Gastroesophageal sphincter (tissue), 3 donors: ENCODE measurements around the gene MYDGF.

ENCODE experiments used
- EP300 ChIP-seq: sonication (generic); formaldehyde crosslinking; IDR thresholded peaks from one replicate; pipeline ENCODE4 v1.6.1; 2017; ENCODE audit warnings: antibody characterized with exemption, mild to moderate bottlenecking
- POLR2A ChIP-seq, 2 donors: fragments of 450-650 bp; IDR thresholded peaks; one replicate each; pipeline ENCODE4 v1.6.1; 2017; ENCODE audit warnings: antibody characterized with exemption in 2 of 2, mild to moderate bottlenecking in 2 of 2, moderate library complexity in 1 of 2
- POLR2AphosphoS5 ChIP-seq: sonication (generic); formaldehyde crosslinking; IDR thresholded peaks from one replicate; pipeline ENCODE4 v1.6.1; 2017; ENCODE audit warnings: antibody characterized with exemption
- TF ChIP-seq, protein P1 (sequence below), 4 experiments: fragments of 200-600 bp in 2 of 4; fragments of 450-650 bp in 2 of 4; sonication (generic) in 1 of 4; IDR thresholded peaks; one replicate each; pipeline ENCODE4 v1.5.1; 2017 to 2019; ENCODE audit warnings: antibody characterized with exemption in 4 of 4, mild to moderate bottlenecking in 2 of 4, moderate library complexity in 2 of 4

DNA sequence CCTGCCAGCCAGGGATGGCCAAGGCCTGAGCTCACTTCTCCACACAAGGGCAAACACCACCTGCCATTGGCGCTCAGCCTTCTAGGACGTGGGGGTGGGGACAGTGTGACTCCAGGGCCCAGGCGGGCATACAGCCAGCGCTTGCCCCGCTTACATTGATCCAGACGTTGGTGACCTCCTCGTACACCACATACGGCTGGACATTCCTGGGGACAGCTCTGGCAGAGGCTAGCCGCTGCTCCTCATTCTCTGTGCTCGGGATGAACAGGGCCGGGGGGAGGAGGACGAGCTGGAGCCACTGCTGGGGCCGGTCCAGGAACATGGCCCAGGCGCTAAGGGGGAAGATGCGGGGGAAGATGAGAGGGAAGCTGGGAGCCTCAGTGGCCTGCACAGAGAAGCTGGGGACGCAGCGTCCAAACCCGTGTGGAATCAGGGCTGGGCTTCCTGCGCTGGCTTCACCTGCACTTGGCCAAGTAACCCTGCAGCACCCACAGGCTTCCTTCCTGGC is 25.1 kb upstream of the MYDGF start:
- TF ChIP-seq, protein P1, sequence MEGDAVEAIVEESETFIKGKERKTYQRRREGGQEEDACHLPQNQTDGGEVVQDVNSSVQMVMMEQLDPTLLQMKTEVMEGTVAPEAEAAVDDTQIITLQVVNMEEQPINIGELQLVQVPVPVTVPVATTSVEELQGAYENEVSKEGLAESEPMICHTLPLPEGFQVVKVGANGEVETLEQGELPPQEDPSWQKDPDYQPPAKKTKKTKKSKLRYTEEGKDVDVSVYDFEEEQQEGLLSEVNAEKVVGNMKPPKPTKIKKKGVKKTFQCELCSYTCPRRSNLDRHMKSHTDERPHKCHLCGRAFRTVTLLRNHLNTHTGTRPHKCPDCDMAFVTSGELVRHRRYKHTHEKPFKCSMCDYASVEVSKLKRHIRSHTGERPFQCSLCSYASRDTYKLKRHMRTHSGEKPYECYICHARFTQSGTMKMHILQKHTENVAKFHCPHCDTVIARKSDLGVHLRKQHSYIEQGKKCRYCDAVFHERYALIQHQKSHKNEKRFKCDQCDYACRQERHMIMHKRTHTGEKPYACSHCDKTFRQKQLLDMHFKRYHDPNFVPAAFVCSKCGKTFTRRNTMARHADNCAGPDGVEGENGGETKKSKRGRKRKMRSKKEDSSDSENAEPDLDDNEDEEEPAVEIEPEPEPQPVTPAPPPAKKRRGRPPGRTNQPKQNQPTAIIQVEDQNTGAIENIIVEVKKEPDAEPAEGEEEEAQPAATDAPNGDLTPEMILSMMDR (IDR thresholded peaks at IDR 0.05) = no peak
- no peak for TF ChIP-seq POLR2A (IDR thresholded peaks at IDR 0.05)
- no peak for TF ChIP-seq POLR2AphosphoS5
- no peak for TF ChIP-seq EP300
